SU-DHL-6 (cell line): ENCODE measurements around the gene PRR15.

Experiments
- H2AFZ ChIP-seq: fragments of 200-600 bp; sonication (generic); 2 replicates; pipeline ENCODE4 v1.6.1; 2014; ENCODE audit warnings: low read depth, mild to moderate bottlenecking, moderate library complexity, mixed read lengths, antibody characterized with exemption, low read length; ENCODE audit not compliant: severe bottlenecking
- H3F3A ChIP-seq: fragments of 200-600 bp; shearing (Covaris generic); 2 replicates; pipeline ENCODE4 v1.6.0; 2016; ENCODE audit warnings: antibody characterized with exemption, mild to moderate bottlenecking; ENCODE audit not compliant: insufficient read depth
- H3K27ac ChIP-seq: fragments of 200-600 bp; sonication (generic); 2 replicates; pipeline ENCODE4 v1.5.1; 2016; ENCODE audit warnings: low read depth, mild to moderate bottlenecking, low read length, moderate library complexity, mixed read lengths
- H3K27me3 ChIP-seq: fragments of 200-600 bp; sonication (generic), shearing (Covaris generic); 2 replicates; pipeline ENCODE4 v1.6.0; 2014; ENCODE audit warnings: mild to moderate bottlenecking, low read length
- H3K36me3 ChIP-seq: fragments of 200-600 bp; sonication (generic); 2 replicates; pipeline ENCODE4 v1.6.1; 2014; ENCODE audit warnings: mild to moderate bottlenecking, low read length, mixed read lengths
- H3K4me2 ChIP-seq: fragments of 300-600, 200-600 bp; shearing (Covaris generic), sonication (generic); 2 replicates; pipeline ENCODE4 v1.6.0; 2014; ENCODE audit warnings: low read length, low read depth, mild to moderate bottlenecking; ENCODE audit not compliant: poor library complexity, severe bottlenecking
- H3K4me3 ChIP-seq: fragments of 200-600 bp; sonication (generic); 2 replicates; pipeline ENCODE4 v1.5.1; 2014; ENCODE audit warnings: antibody characterized with exemption, low read length, mild to moderate bottlenecking, mixed read lengths; ENCODE audit not compliant: insufficient read depth, poor library complexity, severe bottlenecking
- H3K79me2 ChIP-seq: fragments of 200-600 bp; sonication (generic); 2 replicates; pipeline ENCODE4 v1.6.1; 2014; ENCODE audit warnings: mild to moderate bottlenecking, low read length, moderate library complexity; ENCODE audit not compliant: insufficient read depth
- H3K9ac ChIP-seq: fragments of 200-600 bp; sonication (generic); 2 replicates; pipeline ENCODE4 v1.7.0; 2014; ENCODE audit warnings: mild to moderate bottlenecking, low read length
- H3K9me2 ChIP-seq: fragments of 200-600 bp; sonication (generic); replicated peaks from 2 replicates; pipeline ENCODE4 v1.6.1; 2014; ENCODE audit warnings: low read length; ENCODE audit not compliant: insufficient read depth
- H3K9me3 ChIP-seq: fragments of 200-600 bp; sonication (generic); 2 replicates; pipeline ENCODE4 v1.6.1; 2014; ENCODE audit warnings: low read length, mixed read lengths; ENCODE audit not compliant: insufficient read depth
- H4K20me1 ChIP-seq: fragments of 200-600 bp; sonication (generic); 2 replicates; pipeline ENCODE4 v1.6.1; 2014; ENCODE audit warnings: low read depth, mild to moderate bottlenecking, antibody characterized with exemption, low read length, moderate library complexity, mixed read lengths
- EZH2phosphoT487 ChIP-seq: fragments of 200-600 bp; sonication (generic), shearing (Covaris generic); conservative IDR thresholded peaks from 2 replicates; pipeline ENCODE4 v1.6.1; 2018; ENCODE audit warnings: mild to moderate bottlenecking, antibody characterized with exemption, low read length, moderate library complexity, mixed read lengths
- TF ChIP-seq, protein P1 (sequence below): fragments of 200-600 bp; sonication (generic); IDR thresholded peaks from one replicate; pipeline ENCODE4 v1.5.1; 2017; ENCODE audit warnings: antibody characterized with exemption, mild to moderate bottlenecking, low read length, moderate library complexity; ENCODE audit not compliant: insufficient read depth, poor library complexity, severe bottlenecking

The PRR15 gene

DNA sequence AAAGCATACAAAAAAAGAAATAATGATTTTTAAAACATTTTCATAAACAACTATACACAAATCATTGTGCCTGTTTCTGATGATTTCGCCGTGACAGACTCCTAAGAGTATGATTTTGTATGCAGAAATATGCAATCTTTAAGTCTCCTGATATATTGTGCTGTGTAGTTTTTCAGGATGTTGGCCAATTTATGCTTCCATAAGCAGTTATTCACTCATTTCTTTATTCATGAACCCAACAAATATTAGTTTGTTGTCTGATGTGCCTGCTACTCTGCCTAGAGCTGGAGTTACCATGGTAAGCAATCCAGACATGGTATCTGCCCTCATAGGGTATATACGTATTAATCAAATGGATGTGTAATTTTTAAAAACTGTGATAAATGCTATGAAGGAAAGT is 40.4 kb downstream of the PRR15 start:
- H3K4me2 ChIP-seq: no peak overlapping the region
- H3K9ac ChIP-seq: no peak overlapping the region
- TF ChIP-seq, protein P1, sequence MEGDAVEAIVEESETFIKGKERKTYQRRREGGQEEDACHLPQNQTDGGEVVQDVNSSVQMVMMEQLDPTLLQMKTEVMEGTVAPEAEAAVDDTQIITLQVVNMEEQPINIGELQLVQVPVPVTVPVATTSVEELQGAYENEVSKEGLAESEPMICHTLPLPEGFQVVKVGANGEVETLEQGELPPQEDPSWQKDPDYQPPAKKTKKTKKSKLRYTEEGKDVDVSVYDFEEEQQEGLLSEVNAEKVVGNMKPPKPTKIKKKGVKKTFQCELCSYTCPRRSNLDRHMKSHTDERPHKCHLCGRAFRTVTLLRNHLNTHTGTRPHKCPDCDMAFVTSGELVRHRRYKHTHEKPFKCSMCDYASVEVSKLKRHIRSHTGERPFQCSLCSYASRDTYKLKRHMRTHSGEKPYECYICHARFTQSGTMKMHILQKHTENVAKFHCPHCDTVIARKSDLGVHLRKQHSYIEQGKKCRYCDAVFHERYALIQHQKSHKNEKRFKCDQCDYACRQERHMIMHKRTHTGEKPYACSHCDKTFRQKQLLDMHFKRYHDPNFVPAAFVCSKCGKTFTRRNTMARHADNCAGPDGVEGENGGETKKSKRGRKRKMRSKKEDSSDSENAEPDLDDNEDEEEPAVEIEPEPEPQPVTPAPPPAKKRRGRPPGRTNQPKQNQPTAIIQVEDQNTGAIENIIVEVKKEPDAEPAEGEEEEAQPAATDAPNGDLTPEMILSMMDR: no peak
- TF ChIP-seq EZH2phosphoT487: no peak
- no peaks in the 10 kb centered on the region for H3K27me3 ChIP-seq
- no peak overlapping the region for H3K4me3 ChIP-seq
- no peaks in the 10 kb centered on the region for H4K20me1 ChIP-seq
- H3F3A ChIP-seq: no peaks in the 10 kb centered on the region
- no peaks in the 10 kb centered on the region for H3K36me3 ChIP-seq
- H3K9me2 ChIP-seq: no peaks in the 10 kb centered on the region
- no peaks in the 10 kb centered on the region for H3K9me3 ChIP-seq
- no peak overlapping the region for H2AFZ ChIP-seq
- no peaks in the 10 kb centered on the region for H3K79me2 ChIP-seq
- no peak overlapping the region for H3K27ac ChIP-seq

DNA sequence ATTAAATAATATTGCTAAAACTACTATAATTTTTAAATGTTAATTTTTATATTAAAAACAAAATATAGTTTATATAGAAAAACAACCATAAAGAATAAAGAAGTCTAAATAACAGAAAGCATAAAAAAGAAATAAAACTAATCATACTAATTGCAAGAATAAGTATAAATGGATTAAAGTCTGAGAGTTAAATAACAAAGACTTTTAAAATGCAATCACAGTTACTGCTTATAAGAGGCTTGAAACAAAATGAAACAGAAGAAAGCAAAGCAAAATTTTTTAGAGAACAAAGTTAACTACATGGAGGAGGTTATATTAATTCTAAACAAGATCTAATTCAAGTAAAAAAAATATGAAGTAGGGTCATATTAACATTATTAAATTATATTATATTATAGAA is 41.1 kb downstream of the PRR15 start:
- H4K20me1 ChIP-seq: no peaks in the 10 kb centered on the region
- no peaks in the 10 kb centered on the region for H3K9me2 ChIP-seq
- no peaks in the 10 kb centered on the region for H3K27me3 ChIP-seq
- no peak for TF ChIP-seq EZH2phosphoT487
- TF ChIP-seq, protein P1: no peak
- no peak overlapping the region for H3K27ac ChIP-seq
- H3K4me3 ChIP-seq: no peak overlapping the region
- H3K36me3 ChIP-seq: no peaks in the 10 kb centered on the region
- no peaks in the 10 kb centered on the region for H3K79me2 ChIP-seq
- H3F3A ChIP-seq: no peaks in the 10 kb centered on the region
- H3K9ac ChIP-seq: no peak overlapping the region
- H3K9me3 ChIP-seq: no peaks in the 10 kb centered on the region
- H2AFZ ChIP-seq: no peak overlapping the region
- H3K4me2 ChIP-seq: no peak overlapping the region

DNA sequence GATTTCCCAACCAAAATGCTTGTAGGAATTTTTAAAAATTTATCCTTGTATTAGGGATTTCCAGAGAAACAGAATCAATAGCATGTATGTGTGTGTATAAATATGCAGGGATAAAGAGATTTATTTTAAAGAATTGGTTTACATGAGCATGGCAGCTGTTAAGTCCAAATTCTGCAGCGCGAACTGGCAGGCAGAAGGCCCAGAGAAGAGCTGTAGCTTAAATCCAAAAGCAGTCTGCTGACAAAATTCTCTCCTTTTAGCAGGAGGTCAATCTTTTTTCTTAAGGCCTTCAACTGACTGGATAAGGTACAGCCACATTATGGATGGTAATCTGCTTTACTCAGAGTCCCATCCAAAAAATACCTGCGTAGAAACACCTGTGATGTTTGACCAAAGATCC is 42.0 kb downstream of the PRR15 start:
- no peak overlapping the region for H3K4me2 ChIP-seq
- H3F3A ChIP-seq: no peaks in the 10 kb centered on the region
- H3K9ac ChIP-seq: no peak overlapping the region
- H3K4me3 ChIP-seq: no peak overlapping the region
- H3K36me3 ChIP-seq: no peaks in the 10 kb centered on the region
- TF ChIP-seq, protein P1: no peak
- no peak for TF ChIP-seq EZH2phosphoT487
- H3K79me2 ChIP-seq: no peaks in the 10 kb centered on the region
- no peaks in the 10 kb centered on the region for H3K27me3 ChIP-seq
- no peak overlapping the region for H2AFZ ChIP-seq
- no peaks in the 10 kb centered on the region for H4K20me1 ChIP-seq
- H3K9me2 ChIP-seq: no peaks in the 10 kb centered on the region
- H3K9me3 ChIP-seq: no peaks in the 10 kb centered on the region
- H3K27ac ChIP-seq: no peak overlapping the region
